ENCODE data around the gene CASP7.
"Not testable (repeated sequence)": the region's sequence is repeated elsewhere in the genome, so short reads cannot be mapped to it uniquely, and the experiment has no call there.

Gene CASP7

GRCh38 chr10:113679463-113680189, at the start of gene CASP7:
Gene CASP7 (plus strand): TSS chr10:113679912. CDS start chr10:113697494, 17,582 bp downstream.
- DNase-seq = no peak

- no peak for DNase-seq
These were observed 48.7 kb upstream of the CASP7 start for GRCh38 chr10:113630929-113631533.

GRCh38 chr10:113631684-113632367, 47.9 kb upstream of the CASP7 start:
- no peak for DNase-seq

GRCh38 chr10:113639966-113640365, 39.7 kb upstream of the CASP7 start:
- no peak for DNase-seq

GRCh38 chr10:113641702-113642101, 38.0 kb upstream of the CASP7 start:
- DNase-seq = no peak

GRCh38 chr10:113643183-113643582, 36.5 kb upstream of the CASP7 start:
- DNase-seq = no peak

- no peak for DNase-seq
These were observed 35.3 kb upstream of the CASP7 start for GRCh38 chr10:113644185-113645120.

- no peak for DNase-seq
These were observed 33.1 kb upstream of the CASP7 start for GRCh38 chr10:113646336-113647201.

- DNase-seq = no peak
These were observed 31.9 kb upstream of the CASP7 start for GRCh38 chr10:113647812-113648211.

GRCh38 chr10:113648478-113648877, 31.2 kb upstream of the CASP7 start:
- DNase-seq = no peak

GRCh38 chr10:113650172-113650571, 29.5 kb upstream of the CASP7 start:
- no peak for DNase-seq

- no peak for DNase-seq
These were observed 28.7 kb upstream of the CASP7 start for GRCh38 chr10:113651021-113651420.

- no peak for DNase-seq
These were observed 27.8 kb upstream of the CASP7 start for GRCh38 chr10:113651898-113652297.

GRCh38 chr10:113652456-113652855, 27.3 kb upstream of the CASP7 start:
- not testable (repeated sequence) for DNase-seq

- no peak for DNase-seq
These were observed 22.8 kb upstream of the CASP7 start for GRCh38 chr10:113656896-113657295.

- no peak for DNase-seq
These were observed 22.2 kb upstream of the CASP7 start for GRCh38 chr10:113657544-113657943.

- DNase-seq = no peak
These were observed 18.4 kb upstream of the CASP7 start for GRCh38 chr10:113661332-113661731.

GRCh38 chr10:113663142-113663541, 16.6 kb upstream of the CASP7 start:
- DNase-seq = no peak

- no peak for DNase-seq
These were observed 15.8 kb upstream of the CASP7 start, which contains the start of gene NRAP for GRCh38 chr10:113663908-113664307. Gene NRAP (minus strand): TSS chr10:113664041. CDS start chr10:113663882, 159 bp downstream.

- DNase-seq = no peak
These were observed 14.4 kb upstream of the CASP7 start for GRCh38 chr10:113665352-113665751.

GRCh38 chr10:113665806-113666354, 13.8 kb upstream of the CASP7 start:
- no peak for DNase-seq
